GM12874 (cell line): ENCODE results near the gene DNM1.

ENCODE experiments used
- TF ChIP-seq, protein P1 (sequence below): IDR thresholded peaks from 2 replicates; pipeline ENCODE4 v1.5.1; 2011; ENCODE audit warnings: low read depth, mild to moderate bottlenecking, control low read depth, low read length, moderate library complexity; ENCODE audit not compliant: insufficient read depth

Gene DNM1

DNA sequence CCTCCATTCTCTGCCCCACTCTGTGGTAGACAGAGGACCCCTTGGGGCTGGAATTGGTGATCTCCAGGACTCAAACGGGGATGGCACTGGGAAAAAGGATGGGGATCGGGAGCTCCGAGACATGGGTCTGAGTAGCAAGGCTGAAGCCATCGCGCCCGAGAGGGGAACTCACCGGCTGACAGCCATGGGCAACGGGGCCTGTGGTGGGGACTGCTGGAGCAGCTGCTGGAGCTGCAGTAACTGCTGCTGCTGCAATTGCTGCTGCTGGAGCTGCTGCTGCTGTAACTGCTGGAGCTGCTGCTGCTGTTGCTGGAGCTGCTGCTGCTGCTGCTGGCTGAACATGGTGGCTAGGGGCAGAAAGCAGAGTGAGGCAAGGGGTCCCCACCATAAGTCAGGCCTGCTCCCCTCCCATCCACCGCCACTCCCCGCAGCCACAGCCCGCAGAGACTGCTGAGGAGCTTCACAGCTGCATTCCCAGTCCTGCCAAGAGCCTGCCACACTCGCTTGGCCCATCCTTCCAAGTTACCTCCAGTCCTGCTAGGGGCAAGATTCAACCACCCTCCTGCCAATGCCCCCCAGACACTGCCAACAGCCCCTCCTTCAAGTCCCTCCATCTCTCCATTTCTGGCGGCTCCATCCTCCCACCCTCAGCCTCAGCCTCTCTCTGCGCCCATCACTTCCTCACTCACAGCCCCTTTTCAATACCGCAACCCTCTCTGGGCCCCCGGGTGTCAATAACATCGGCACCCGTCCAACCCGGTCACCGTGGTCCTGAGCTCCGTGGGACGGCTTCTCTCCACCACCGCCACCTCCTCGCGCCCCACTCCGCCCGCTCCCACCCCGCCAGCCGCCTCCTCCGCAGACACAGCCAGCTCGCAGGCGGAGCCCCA, 12.4 kb upstream of the DNM1 start:
- TF ChIP-seq, protein P1, sequence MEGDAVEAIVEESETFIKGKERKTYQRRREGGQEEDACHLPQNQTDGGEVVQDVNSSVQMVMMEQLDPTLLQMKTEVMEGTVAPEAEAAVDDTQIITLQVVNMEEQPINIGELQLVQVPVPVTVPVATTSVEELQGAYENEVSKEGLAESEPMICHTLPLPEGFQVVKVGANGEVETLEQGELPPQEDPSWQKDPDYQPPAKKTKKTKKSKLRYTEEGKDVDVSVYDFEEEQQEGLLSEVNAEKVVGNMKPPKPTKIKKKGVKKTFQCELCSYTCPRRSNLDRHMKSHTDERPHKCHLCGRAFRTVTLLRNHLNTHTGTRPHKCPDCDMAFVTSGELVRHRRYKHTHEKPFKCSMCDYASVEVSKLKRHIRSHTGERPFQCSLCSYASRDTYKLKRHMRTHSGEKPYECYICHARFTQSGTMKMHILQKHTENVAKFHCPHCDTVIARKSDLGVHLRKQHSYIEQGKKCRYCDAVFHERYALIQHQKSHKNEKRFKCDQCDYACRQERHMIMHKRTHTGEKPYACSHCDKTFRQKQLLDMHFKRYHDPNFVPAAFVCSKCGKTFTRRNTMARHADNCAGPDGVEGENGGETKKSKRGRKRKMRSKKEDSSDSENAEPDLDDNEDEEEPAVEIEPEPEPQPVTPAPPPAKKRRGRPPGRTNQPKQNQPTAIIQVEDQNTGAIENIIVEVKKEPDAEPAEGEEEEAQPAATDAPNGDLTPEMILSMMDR, result no peak

DNA sequence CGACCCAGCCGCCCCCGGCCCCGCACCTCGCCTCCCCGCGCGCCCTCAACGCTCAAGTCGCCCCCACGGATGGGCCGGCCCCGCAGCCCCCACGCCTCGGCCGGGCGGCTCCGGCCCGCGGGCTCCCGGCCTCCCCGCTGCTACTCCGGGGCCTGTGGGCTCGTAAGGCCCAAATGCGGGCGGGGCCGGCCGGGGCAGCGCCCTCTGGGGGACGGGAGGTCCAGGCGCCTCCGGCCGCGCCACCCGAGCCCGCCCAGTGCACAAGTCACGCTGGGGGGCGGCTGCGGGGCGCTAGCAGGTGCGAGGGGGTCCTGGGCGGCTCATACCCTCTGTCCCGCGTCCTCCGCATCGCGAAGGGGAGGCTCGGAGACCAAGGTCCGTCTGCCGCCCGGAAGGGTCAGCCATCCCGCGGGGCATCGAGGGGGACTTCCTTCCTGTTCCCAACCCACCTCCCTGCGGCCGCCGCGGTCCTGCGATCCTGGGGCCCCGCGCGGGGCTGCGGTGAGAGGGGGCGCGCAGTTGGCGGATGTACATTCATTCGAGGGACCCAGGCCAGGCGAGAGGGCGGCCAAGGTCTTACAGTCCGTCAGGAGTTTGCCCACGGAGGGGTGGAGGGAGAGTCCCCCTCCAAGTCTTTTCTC, 11.7 kb upstream of the DNM1 start, which contains the start of gene CIZ1:
Gene CIZ1 (minus strand): TSS at position 167 of the 641 bp plus-strand sequence. CDS start 715 bp downstream, outside the sequence.
- TF ChIP-seq, protein P1, result peak; percentile 82

DNA sequence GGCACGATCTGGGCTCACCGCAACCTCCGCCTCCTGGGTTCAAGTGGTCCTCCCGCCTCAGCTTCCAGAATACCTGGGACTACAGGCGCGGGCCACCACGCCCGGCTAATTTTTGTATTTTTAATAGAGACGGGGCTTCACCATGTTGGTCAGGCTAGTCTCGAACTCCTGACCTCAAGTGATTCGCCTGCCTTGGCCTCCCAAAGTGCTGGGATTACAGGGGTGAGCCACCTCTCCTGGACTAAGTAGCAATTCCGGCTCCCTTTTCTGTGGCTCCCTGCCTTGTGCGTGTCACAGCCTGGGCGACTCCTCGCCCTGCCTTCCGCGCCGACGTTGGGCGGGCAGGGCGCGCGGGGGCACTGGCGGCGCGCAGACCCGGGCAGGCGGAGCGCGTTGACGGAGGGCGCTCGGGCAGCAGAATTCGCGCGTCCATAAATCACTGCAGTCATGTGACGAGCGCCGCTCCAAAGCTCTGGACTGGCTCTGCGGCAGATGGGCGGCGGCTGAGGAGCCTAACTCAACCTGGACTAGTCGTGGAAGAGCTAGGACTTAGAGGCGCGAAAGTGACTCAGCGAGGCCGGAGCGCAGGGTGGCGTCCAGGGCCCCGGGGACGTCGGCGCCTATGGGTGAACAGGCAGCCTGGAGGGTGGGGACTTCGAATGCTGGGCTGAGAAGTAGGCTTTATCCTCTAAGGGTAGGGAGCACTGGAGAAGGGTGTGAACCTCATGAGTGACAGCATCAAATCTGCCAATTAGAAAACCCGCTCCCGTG, 10.4 kb upstream of the DNM1 start:
- TF ChIP-seq, protein P1, result no peak

DNA sequence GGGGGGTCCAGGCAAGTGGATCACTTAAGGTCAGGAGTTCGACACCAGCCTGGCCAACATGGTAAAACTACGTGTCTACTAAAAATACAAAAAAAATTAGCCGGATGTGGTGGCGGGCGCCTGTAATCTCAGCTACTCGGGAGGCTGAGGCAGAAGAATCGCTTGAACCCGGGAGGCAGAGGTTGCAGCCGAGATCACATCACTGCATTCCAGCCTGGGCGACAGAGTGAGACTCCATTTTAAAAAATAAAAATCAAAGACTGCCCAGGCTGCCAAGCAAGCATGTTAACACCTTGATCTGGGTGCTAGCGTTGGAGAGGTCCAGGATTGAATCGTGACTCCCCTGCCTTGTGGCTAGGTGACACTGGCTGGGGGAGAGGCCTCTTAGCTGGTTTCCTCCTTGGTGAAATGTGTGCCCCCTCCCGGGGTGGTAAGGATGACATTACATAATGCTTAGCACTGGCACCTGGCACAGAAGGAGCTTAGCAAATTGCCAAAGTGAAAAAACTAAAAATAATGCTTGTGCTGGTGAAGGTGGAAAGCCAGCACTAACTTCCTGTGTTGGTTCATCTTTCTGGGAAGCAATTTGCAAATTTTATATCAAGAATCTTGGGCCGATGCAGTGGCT, 9.6 kb upstream of the DNM1 start:
- TF ChIP-seq, protein P1, result no peak

DNA sequence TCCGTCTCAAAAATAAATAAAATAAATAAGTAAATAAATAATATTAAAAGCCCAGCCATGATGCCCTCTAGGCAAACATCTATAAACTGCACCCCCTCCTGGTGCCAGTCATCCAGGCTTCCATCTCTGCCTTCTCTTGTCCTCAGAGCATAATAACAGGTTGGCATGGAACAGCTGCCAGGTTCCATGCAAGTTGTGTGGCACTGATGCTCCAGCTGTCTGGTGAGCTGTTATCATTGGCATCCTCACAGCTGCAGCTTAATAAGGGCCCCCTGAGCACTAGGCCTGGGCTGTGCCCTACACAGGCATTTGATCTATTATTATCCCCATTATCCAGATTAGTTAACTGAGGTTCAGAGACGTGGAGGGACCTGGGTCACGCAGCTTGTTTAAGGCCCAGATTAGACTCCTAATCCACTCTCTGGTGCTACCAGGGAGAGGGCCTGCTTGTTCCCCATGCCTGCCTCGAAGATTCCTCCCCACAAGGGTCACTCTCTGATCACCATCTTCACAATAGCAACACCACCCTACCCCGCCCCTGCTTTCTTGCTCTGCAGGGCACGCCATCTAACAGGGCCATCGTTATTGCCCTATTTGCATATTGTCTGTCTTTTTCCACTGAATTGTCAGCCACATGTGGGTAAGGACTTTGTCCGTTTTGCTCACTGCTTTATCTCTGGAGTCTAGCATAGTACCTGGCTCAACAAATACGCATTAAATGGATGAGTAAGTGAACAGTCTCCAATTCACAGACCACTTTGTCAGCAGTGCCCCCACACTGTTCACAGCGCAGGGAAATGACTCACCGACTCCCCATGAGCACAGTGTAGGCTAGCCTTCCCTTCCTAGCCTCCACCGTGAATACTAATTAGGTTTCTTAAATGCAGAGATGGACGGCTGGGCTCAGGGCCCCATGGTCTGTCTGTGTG, 1.5 kb upstream of the DNM1 start:
- TF ChIP-seq, protein P1, result no peak

DNA sequence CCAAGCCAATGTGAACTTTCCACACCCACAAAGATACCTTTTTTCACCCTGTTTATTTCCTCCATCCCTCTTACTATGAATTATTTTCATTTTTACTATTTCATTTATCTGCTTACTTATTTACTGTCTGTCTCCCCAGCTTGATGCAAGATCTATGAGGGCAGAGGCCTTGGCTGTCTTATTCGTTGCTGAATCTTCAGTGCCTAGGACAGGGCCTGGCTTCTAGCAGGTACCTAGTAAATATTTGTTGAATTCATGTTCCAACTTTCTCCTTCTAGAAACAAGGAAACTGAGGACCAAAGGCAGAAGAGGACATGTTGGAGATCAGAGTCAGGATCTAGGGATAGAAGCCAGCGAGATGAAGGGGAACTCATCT, 543 bp upstream of the DNM1 start:
- TF ChIP-seq, protein P1, result no peak
